GM23338 (cell line): ENCODE results near the gene MON2. TPM values are rescaled to one million over a fixed set of nuclear protein-coding genes. Genes with fewer than 3 reads are reported as not detected.

Experiments
- ATAC-seq: fragments of 200-7000 bp; cut with Tn5 transposase; 3 replicates; pipeline ENCODE4 v1.9.1; 2020
- DNase-seq: peaks from one replicate; pipeline ENCODE4 v3.0.0-alpha.2; 2015; ENCODE audit warnings: low spot score
- H2AFZ ChIP-seq: fragments of 200-600 bp; sonication (generic); 2 replicates; pipeline ENCODE4 v1.8.0; 2016; ENCODE audit warnings: antibody characterized with exemption, mild to moderate bottlenecking, moderate library complexity
- H3F3A ChIP-seq: fragments of 200-600 bp; sonication (generic); replicated peaks from 2 replicates; pipeline ENCODE4 v1.8.0; 2017; ENCODE audit warnings: antibody characterized with exemption, mixed run types, low read depth
- H3K27ac ChIP-seq: fragments of 200-600 bp; sonication (generic); 2 replicates; pipeline ENCODE4 v1.6.1; 2016; ENCODE audit warnings: low read depth
- H3K27me3 ChIP-seq: fragments of 200-600 bp; sonication (generic); 2 replicates; pipeline ENCODE4 v1.8.0; 2016; ENCODE audit warnings: mild to moderate bottlenecking, mixed run types, moderate library complexity; ENCODE audit not compliant: insufficient read depth
- H3K36me3 ChIP-seq: fragments of 200-600 bp; sonication (generic); 2 replicates; pipeline ENCODE4 v1.8.0; 2016; ENCODE audit warnings: mild to moderate bottlenecking; ENCODE audit not compliant: insufficient read depth
- H3K4me1 ChIP-seq: fragments of 200-600 bp; sonication (generic); 2 replicates; pipeline ENCODE4 v1.8.0; 2016; ENCODE audit warnings: mild to moderate bottlenecking, moderate library complexity; ENCODE audit not compliant: insufficient read depth
- H3K4me2 ChIP-seq: fragments of 200-600 bp; sonication (generic); 2 replicates; pipeline ENCODE4 v1.7.1; 2017; ENCODE audit warnings: mixed run types
- H3K4me3 ChIP-seq: fragments of 200-600 bp; sonication (generic); 2 replicates; pipeline ENCODE4 v1.6.1; 2016; ENCODE audit warnings: mixed run types
- H3K79me2 ChIP-seq: fragments of 200-600 bp; sonication (generic); replicated peaks from 2 replicates; pipeline ENCODE4 v1.8.0; 2017; ENCODE audit warnings: mild to moderate bottlenecking; ENCODE audit not compliant: insufficient read depth
- H3K9me2 ChIP-seq: fragments of 200-600 bp; sonication (generic); 2 replicates; pipeline ENCODE4 v1.8.0; 2017; ENCODE audit not compliant: insufficient read depth
- H4K20me1 ChIP-seq: fragments of 200-600 bp; sonication (generic); replicated peaks from 2 replicates; pipeline ENCODE4 v1.8.0; 2017; ENCODE audit warnings: mild to moderate bottlenecking; ENCODE audit not compliant: insufficient read depth
- H3K27ac Mint-ChIP-seq: 2 replicates; pipeline ENCODE4 v1.8.0; 2020; ENCODE audit warnings: inconsistent platforms, mild to moderate bottlenecking, moderate library complexity, mixed read lengths
- H3K27me3 Mint-ChIP-seq: 3 replicates; pipeline ENCODE4 v1.8.0; 2022; ENCODE audit warnings: low read depth, mild to moderate bottlenecking, moderate library complexity, mixed read lengths, inconsistent platforms; ENCODE audit not compliant: insufficient read depth, poor library complexity
- H3K36me3 Mint-ChIP-seq: 3 replicates; pipeline ENCODE4 v1.8.0; 2021; ENCODE audit warnings: low read depth, mild to moderate bottlenecking, inconsistent platforms, moderate library complexity, mixed read lengths
- H3K4me1 Mint-ChIP-seq: 3 replicates; pipeline ENCODE4 v1.8.0; 2020; ENCODE audit warnings: mild to moderate bottlenecking, inconsistent platforms, mixed read lengths
- H3K4me3 Mint-ChIP-seq: 3 replicates; pipeline ENCODE4 v1.8.0; 2021; ENCODE audit warnings: moderate library complexity, mild to moderate bottlenecking, inconsistent platforms, mixed read lengths
- H3K9me3 Mint-ChIP-seq: 3 replicates; pipeline ENCODE4 v1.8.0; 2020; ENCODE audit warnings: moderate library complexity, mild to moderate bottlenecking, inconsistent platforms, mixed read lengths
- CREB1 ChIP-seq: fragments of 250-450 bp; sonication (Bioruptor Pico); IDR thresholded peaks from 2 replicates; pipeline ENCODE4 v1.5.0; 2020; ENCODE audit warnings: low read depth, mild to moderate bottlenecking, moderate library complexity
- ETS1 ChIP-seq: IDR thresholded peaks from 2 replicates; pipeline ENCODE4 v1.6.1; 2016; ENCODE audit warnings: antibody characterized with exemption
- EZH2 ChIP-seq: fragments of 200-600 bp; sonication (generic); IDR thresholded peaks from one replicate; pipeline ENCODE4 v1.8.0; 2017; ENCODE audit warnings: antibody characterized with exemption, mild to moderate bottlenecking, low read depth; ENCODE audit not compliant: unreplicated experiment
- EZH2phosphoT487 ChIP-seq: fragments of 200-600 bp; sonication (generic); IDR thresholded peaks from one replicate; pipeline ENCODE4 v1.8.1; 2018; ENCODE audit warnings: antibody characterized with exemption; ENCODE audit not compliant: unreplicated experiment
- POLR2AphosphoS5 ChIP-seq: IDR thresholded peaks from 2 replicates; pipeline ENCODE4 v1.6.1; 2016; ENCODE audit warnings: antibody characterized with exemption, low read depth
- REST ChIP-seq: IDR thresholded peaks from one replicate; pipeline ENCODE4 v1.6.1; 2018; ENCODE audit warnings: antibody characterized with exemption; ENCODE audit not compliant: unreplicated experiment
- ZNF462 ChIP-seq: fragments of 250-450 bp; sonication (Bioruptor Pico); IDR thresholded peaks from 2 replicates; pipeline ENCODE4 v1.5.0; 2020; ENCODE audit warnings: mild to moderate bottlenecking, moderate library complexity
- polyA plus RNA-seq: library from polyadenylated mRNA; unstranded; fragments of >200 nt; fragmentation: Nextera tagmentation; extraction: Ambion mirVana; gene quantifications from 2 replicates; pipeline ENCODE4 v1.2.1, GENCODE V29; 2016
- total RNA-seq: library from RNA; depleted of rRNA; stranded (reverse); fragments of >200 nt; shearing (Covaris generic); gene quantifications from 2 replicates; pipeline ENCODE4 v1.2.3, GENCODE V29; 2014

MON2 gene
- total and polyA plus RNA-seq, 2 experiments from 2014 or later: 11.0 to 27.3 TPM

GRCh38 chr12:62606654-62607053, 140.0 kb downstream of the MON2 start (continued):
- no peak for TF ChIP-seq ZNF462
- TF ChIP-seq CREB1 (CRISPR knock-in tag): no peak
- no peak for TF ChIP-seq EZH2
- TF ChIP-seq ETS1: no peak
- TF ChIP-seq EZH2phosphoT487: no peak

GRCh38 chr12:62613081-62613480, 146.5 kb downstream of the MON2 start:
- Mint-ChIP-seq H3K4me3 (no peak overlapping the region), H3K4me1 (peaks cover 15% of the 10 kb centered on the region), H3K9me3 (no peaks in the 10 kb centered on the region), H3K36me3 (no peaks in the 10 kb centered on the region; the same call in 1 of the 3 replicates), H3K27me3 (peaks cover 3% of the 10 kb centered on the region), H3K27ac (no peak overlapping the region)
- Histone ChIP-seq H3K36me3 (no peaks in the 10 kb centered on the region), H3K79me2 (peaks cover 26% of the 10 kb centered on the region), H4K20me1 (no peaks in the 10 kb centered on the region; the same call in 1 of the 2 replicates), H3F3A (no peaks in the 10 kb centered on the region), H3K4me3 (no peak overlapping the region), H3K27ac (no peak overlapping the region), H3K4me1 (no peaks in the 10 kb centered on the region), H3K9me2 (peaks cover 13% of the 10 kb centered on the region), H2AFZ (no peak overlapping the region), H3K27me3 (no peaks in the 10 kb centered on the region), H3K4me2 (no peak overlapping the region)
- DNase-seq (no peak), ATAC-seq (no peak)
- TF ChIP-seq REST: no peak
- TF ChIP-seq POLR2AphosphoS5: no peak
